ENCODE data around the gene LCA5L.

- TF ChIP-seq EZH2 (IDR thresholded peaks at IDR 0.05; ENCODE audit: borderline replicate concordance, low read length), result no peak
- TF ChIP-seq CTCF (conservative IDR thresholded peaks at IDR 0.05 in 1 of 2, IDR thresholded peaks at IDR 0.05 in 1 of 2; ENCODE audit: extremely low read depth in 1 of 2, insufficient read depth in 1 of 2, low read depth in 1 of 2, low read length in 2 of 2), result no peak
Measured at GRCh38 chr21:39384674-39385298, 60.8 kb downstream of the LCA5L start.

Measured in mammary epithelial cell (primary cell).